Activated CD4-positive, alpha-beta T cell treated with anti-CD3 and anti-CD28 coated beads, Interleukin-2, amount 50 U/mL, for 1 hour (primary cell): ENCODE data around the gene BRPF3.
"Not testable (repeated sequence)": the region's sequence is repeated elsewhere in the genome, so short reads cannot be mapped to it uniquely, and the experiment has no call there.

ENCODE experiments used
- DNase-seq: peaks from one replicate; pipeline ENCODE4 v3.0.0-alpha.2; 2020

Gene BRPF3

GRCh38 chr6:36200998-36201596 lies 4.6 kb downstream of the BRPF3 start:
- no peak for DNase-seq

GRCh38 chr6:36201612-36202011 lies 5.1 kb downstream of the BRPF3 start:
- no peak for DNase-seq

- no peak for DNase-seq
Measured at GRCh38 chr6:36202101-36202500, 5.6 kb downstream of the BRPF3 start.

- peak; percentile 38 for DNase-seq
Measured at GRCh38 chr6:36204068-36204753, 7.7 kb downstream of the BRPF3 start.

GRCh38 chr6:36207155-36207554 lies 10.6 kb downstream of the BRPF3 start:
- no peak for DNase-seq

- DNase-seq: no peak
Measured at GRCh38 chr6:36209606-36210005, 13.1 kb downstream of the BRPF3 start.

GRCh38 chr6:36210182-36210581 lies 13.6 kb downstream of the BRPF3 start:
- no peak for DNase-seq

- no peak for DNase-seq
Measured at GRCh38 chr6:36210886-36211595, 14.5 kb downstream of the BRPF3 start.

GRCh38 chr6:36216559-36216958 lies 20.0 kb downstream of the BRPF3 start:
- no peak for DNase-seq

GRCh38 chr6:36217188-36217587 lies 20.6 kb downstream of the BRPF3 start:
- no peak for DNase-seq

- DNase-seq: no peak
Measured at GRCh38 chr6:36217946-36218345, 21.4 kb downstream of the BRPF3 start.

- not testable (repeated sequence) for DNase-seq
Measured at GRCh38 chr6:36218516-36218915, 22.0 kb downstream of the BRPF3 start.

- DNase-seq: no peak
Measured at GRCh38 chr6:36219081-36219480, 22.5 kb downstream of the BRPF3 start.

- no peak for DNase-seq
Measured at GRCh38 chr6:36220226-36220625, 23.7 kb downstream of the BRPF3 start.

- DNase-seq: no peak
Measured at GRCh38 chr6:36221674-36222073, 25.1 kb downstream of the BRPF3 start.

GRCh38 chr6:36222924-36223323 lies 26.4 kb downstream of the BRPF3 start:
- DNase-seq: no peak

- no peak for DNase-seq
Measured at GRCh38 chr6:36223706-36224105, 27.2 kb downstream of the BRPF3 start.

- DNase-seq: no peak
Measured at GRCh38 chr6:36224918-36225461, 28.4 kb downstream of the BRPF3 start.

GRCh38 chr6:36226438-36227047 lies 30.0 kb downstream of the BRPF3 start:
- no peak for DNase-seq

GRCh38 chr6:36227379-36228228 lies 31.1 kb downstream of the BRPF3 start:
- DNase-seq: no peak

- DNase-seq: no peak
Measured at GRCh38 chr6:36229223-36229622, 32.7 kb downstream of the BRPF3 start.

GRCh38 chr6:36230371-36230770 lies 33.8 kb downstream of the BRPF3 start:
- no peak for DNase-seq

- no peak for DNase-seq
Measured at GRCh38 chr6:36232172-36232571, 35.6 kb downstream of the BRPF3 start.
